Stimulated activated CD4-positive, alpha-beta T cell treated with anti-CD3 and anti-CD28 coated beads, Interleukin-1b, Interleukin-23, amount 100 ng/mL, for 1 hour (primary cell): Measurements from ENCODE around the gene FAM217B.
"Not testable (repeated sequence)": the region's sequence is repeated elsewhere in the genome, so short reads cannot be mapped to it uniquely, and the experiment has no call there.

Source experiments
- DNase-seq, 2 donors: peaks; one replicate each; pipeline ENCODE4 v3.0.0-alpha.2; 2020; ENCODE audit warnings: low read depth in 2 of 2

FAM217B gene

GRCh38 chr20:59938696-59939051, 1.5 kb upstream of the FAM217B start:
- DNase-seq = no peak

GRCh38 chr20:59939052-59939878, 924 bp upstream of the FAM217B start:
- no peak for DNase-seq

- DNase-seq = no peak
Measured at GRCh38 chr20:59939879-59940128, 385 bp upstream of the FAM217B start.

- DNase-seq = no peak
Measured at GRCh38 chr20:59940956-59941294, 736 bp downstream of the FAM217B start.

- DNase-seq = no peak
Measured at GRCh38 chr20:59942245-59942644, 2.1 kb downstream of the FAM217B start.

GRCh38 chr20:59944726-59945125, 4.5 kb downstream of the FAM217B start:
- no peak for DNase-seq

GRCh38 chr20:59945175-59945574, 5.0 kb downstream of the FAM217B start:
- no peak for DNase-seq

GRCh38 chr20:59945731-59946130, 5.5 kb downstream of the FAM217B start:
- no peak for DNase-seq

GRCh38 chr20:59947376-59947775, 7.2 kb downstream of the FAM217B start:
- DNase-seq = no peak

- no peak for DNase-seq
Measured at GRCh38 chr20:59948212-59948611, 8.0 kb downstream of the FAM217B start.

GRCh38 chr20:59948828-59949720, 8.9 kb downstream of the FAM217B start:
- no peak for DNase-seq

- no peak for DNase-seq
Measured at GRCh38 chr20:59949911-59950310, 9.7 kb downstream of the FAM217B start.

GRCh38 chr20:59954718-59955117, 14.5 kb downstream of the FAM217B start:
- no peak for DNase-seq

GRCh38 chr20:59955131-59955796, 15.1 kb downstream of the FAM217B start:
- DNase-seq = no peak

- DNase-seq = not testable (repeated sequence)
Measured at GRCh38 chr20:59957568-59957967, 17.4 kb downstream of the FAM217B start.

GRCh38 chr20:59958123-59958522, 17.9 kb downstream of the FAM217B start, which contains the start of gene CDH26:
TSS of gene CDH26 (plus strand) at chr20:59958423. CDS start at chr20:59958727, 304 bp downstream.
- no peak for DNase-seq

- no peak for DNase-seq
Measured at GRCh38 chr20:59958626-59959025, 18.4 kb downstream of the FAM217B start.

GRCh38 chr20:59961423-59961822, 21.2 kb downstream of the FAM217B start:
- DNase-seq = no peak

- no peak for DNase-seq
Measured at GRCh38 chr20:59962155-59962554, 22.0 kb downstream of the FAM217B start.

- DNase-seq = no peak
Measured at GRCh38 chr20:59966428-59966827, 26.2 kb downstream of the FAM217B start.

- DNase-seq = no peak
Measured at GRCh38 chr20:59971428-59971827, 31.2 kb downstream of the FAM217B start.

GRCh38 chr20:59972037-59972801, 32.0 kb downstream of the FAM217B start:
- no peak for DNase-seq
